Ascending aorta (tissue), 2 donors: ENCODE data around the gene COX5A. TPM values are rescaled to one million over a fixed set of nuclear protein-coding genes. Genes with fewer than 3 reads are reported as not detected.

Experiments used
- DNase-seq, 2 donors: peaks; one replicate each; pipeline ENCODE4 v3.0.0-alpha.2; 2019; ENCODE audit warnings: low spot score in 2 of 2
- H3K27ac ChIP-seq, 2 donors: fragments of 200-600 bp; sonication (generic); one replicate each; pipeline ENCODE4 v1.5.1; 2016 to 2017; ENCODE audit warnings: mild to moderate bottlenecking in 1 of 2
- H3K27me3 ChIP-seq: fragments of 200-600 bp; sonication (generic); one replicate; pipeline ENCODE4 v1.5.1; 2017
- H3K36me3 ChIP-seq, 2 donors: fragments of 200-600 bp; sonication (generic); one replicate each; pipeline ENCODE4 v1.5.1; 2016
- H3K4me1 ChIP-seq, 2 donors: fragments of 200-600 bp; sonication (generic); one replicate each; pipeline ENCODE4 v1.5.1; 2016 to 2017; ENCODE audit warnings: mild to moderate bottlenecking in 1 of 2
- H3K4me3 ChIP-seq, 2 donors: fragments of 200-600 bp; sonication (generic); one replicate each; pipeline ENCODE4 v1.5.1; 2016 to 2017; ENCODE audit warnings: mild to moderate bottlenecking in 1 of 2
- H3K9me3 ChIP-seq, 2 donors: fragments of 200-600 bp; sonication (generic); one replicate each; pipeline ENCODE4 v1.5.1; 2016
- CTCF ChIP-seq, 3 experiments: fragments of 200-600 bp in 2 of 3; fragments of 450-650 bp in 1 of 3; sonication (generic) in 2 of 3; IDR thresholded peaks; one replicate each; pipeline ENCODE4 v1.5.1; 2016 to 2019; ENCODE audit warnings: antibody characterized with exemption in 3 of 3, mild to moderate bottlenecking in 1 of 3, moderate library complexity in 1 of 3
- intact Hi-C: fragments of 100-400 bp; cut with DNase I; formaldehyde crosslinking; loops from one replicate; pipeline ENCODE4 v1.15.1; 2023
- total RNA-seq: library from RNA; depleted of rRNA; stranded (reverse); fragments of >200 nt; gene quantifications from one replicate; pipeline ENCODE4 v1.1.0, GENCODE V29; 2016

The COX5A gene
- total RNA-seq, 1 donor from 2014 or later = 83.5 TPM

DNA sequence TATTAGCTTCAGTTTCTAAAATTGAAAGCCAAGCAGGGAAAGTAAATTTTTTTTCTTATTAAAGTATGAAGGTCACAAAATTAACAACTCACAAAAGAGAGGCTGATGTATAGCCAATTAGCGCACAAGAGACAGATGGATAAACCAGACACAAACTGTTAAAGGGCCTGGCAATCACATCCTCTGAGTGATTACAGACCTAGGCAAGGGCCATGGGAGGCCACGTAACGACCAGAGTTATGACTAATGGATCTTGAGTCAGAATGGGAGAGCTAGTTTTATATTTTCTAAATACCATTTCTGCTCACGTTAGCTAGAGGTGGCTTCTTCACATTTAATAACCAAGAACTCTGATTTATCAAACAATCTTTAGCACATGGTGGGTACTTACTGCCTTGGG, 39.7 kb upstream of the COX5A start:
- no peak for TF ChIP-seq CTCF (IDR thresholded peaks at IDR 0.05)

DNA sequence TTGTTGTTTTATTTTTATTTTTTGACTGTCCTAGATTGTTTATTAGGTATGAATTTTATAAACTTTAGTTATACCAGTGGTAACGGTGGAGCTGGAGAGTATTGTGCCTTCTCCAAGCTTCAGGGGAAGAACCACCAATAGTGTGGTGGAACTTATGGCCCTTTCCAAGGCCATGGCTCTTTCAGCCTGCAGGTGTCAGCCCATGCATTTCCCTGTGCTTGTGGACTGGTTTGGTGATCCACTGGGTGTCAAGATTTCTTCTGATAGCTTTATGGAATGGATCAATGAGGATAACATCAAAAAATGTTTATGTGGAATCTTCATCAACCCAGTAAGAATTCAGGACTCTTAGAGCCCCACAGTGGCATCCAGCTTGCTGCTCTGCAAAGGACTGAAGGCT, 38.3 kb upstream of the COX5A start:
- Histone ChIP-seq H3K36me3 (no peaks in the 10 kb centered on the region), H3K27me3 (no peaks in the 10 kb centered on the region), H3K27ac (no peak overlapping the region), H3K9me3 (no peaks in the 10 kb centered on the region), H3K4me1 (no peaks in the 10 kb centered on the region), H3K4me3 (no peak overlapping the region)
- TF ChIP-seq CTCF (IDR thresholded peaks at IDR 0.05) = no peak
- intact Hi-C loops = no loop called here
- DNase-seq = no peak

More for the DNA sequence above, 39.7 kb upstream of the COX5A start:
- no peaks in the 10 kb centered on the region for H3K4me1 ChIP-seq
- no peaks in the 10 kb centered on the region for H3K36me3 ChIP-seq
- intact Hi-C loops = no loop called here
- H3K4me3 ChIP-seq = no peak overlapping the region
- DNase-seq = no peak
- H3K27me3 ChIP-seq = no peaks in the 10 kb centered on the region
- no peak overlapping the region for H3K27ac ChIP-seq
- H3K9me3 ChIP-seq = no peaks in the 10 kb centered on the region

DNA sequence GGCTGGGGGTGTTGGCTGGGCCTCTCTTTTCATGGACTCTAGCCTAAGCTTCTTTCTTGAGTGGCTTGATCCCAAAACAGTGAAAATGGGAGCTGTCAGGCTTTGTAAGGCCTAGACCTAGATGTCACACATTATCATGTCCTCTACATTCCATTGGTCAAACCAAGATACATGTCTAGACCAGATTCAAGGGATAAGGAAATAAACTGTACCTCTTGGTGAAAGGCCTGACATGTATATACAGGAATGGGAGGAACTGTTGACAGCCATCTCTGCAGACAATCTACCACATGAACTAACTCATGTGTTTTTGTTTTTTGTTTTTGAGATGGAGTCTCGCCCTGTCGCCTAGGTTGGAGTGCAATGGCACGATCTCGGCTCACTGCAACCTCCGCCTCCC, 29.8 kb upstream of the COX5A start:
- TF ChIP-seq CTCF (IDR thresholded peaks at IDR 0.05) = no peak
- no peaks in the 10 kb centered on the region for H3K36me3 ChIP-seq
- H3K9me3 ChIP-seq = no peaks in the 10 kb centered on the region
- intact Hi-C loops = no loop called here
- H3K4me1 ChIP-seq = no peaks in the 10 kb centered on the region
- no peaks in the 10 kb centered on the region for H3K27me3 ChIP-seq
- no peak overlapping the region for H3K4me3 ChIP-seq
- DNase-seq = no peak
- no peak overlapping the region for H3K27ac ChIP-seq

DNA sequence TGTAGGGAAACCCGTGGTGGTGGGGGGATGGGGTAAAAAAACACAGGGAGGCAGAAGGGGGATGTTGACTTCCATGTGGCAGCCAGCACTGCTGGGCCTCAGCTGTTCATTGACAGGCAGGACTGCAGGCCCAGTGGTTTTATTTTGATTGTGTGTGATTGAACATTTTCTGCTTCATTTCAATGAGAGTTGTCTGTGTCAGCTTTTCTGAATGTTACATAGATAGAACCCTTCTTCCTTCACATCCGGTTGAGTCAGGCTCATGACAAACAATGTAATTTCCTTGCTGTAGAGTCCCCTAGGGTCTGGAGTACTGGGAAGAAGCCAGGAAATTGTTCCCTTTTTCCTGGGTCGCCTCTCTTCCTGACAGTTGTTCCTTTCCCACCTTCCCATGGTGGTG, 26.9 kb upstream of the COX5A start:
- no peak for DNase-seq
- no peak for TF ChIP-seq CTCF (IDR thresholded peaks at IDR 0.05)
- Histone ChIP-seq H3K9me3 (no peaks in the 10 kb centered on the region), H3K36me3 (no peaks in the 10 kb centered on the region), H3K4me3 (no peak overlapping the region), H3K4me1 (no peaks in the 10 kb centered on the region), H3K27me3 (no peaks in the 10 kb centered on the region), H3K27ac (no peak overlapping the region)
- intact Hi-C loops = no loop called here

- H3K4me1 ChIP-seq = peaks cover 0 to 8% of the 10 kb centered on the region in 2 donors
- H3K36me3 ChIP-seq = no peaks in the 10 kb centered on the region
- no peak for DNase-seq
- no peak overlapping the region for H3K27ac ChIP-seq
- H3K9me3 ChIP-seq = no peaks in the 10 kb centered on the region
- no peak for TF ChIP-seq CTCF (IDR thresholded peaks at IDR 0.05)
- intact Hi-C loops = no loop called here
- H3K27me3 ChIP-seq = no peaks in the 10 kb centered on the region
- H3K4me3 ChIP-seq = no peak overlapping the region
These were observed 25.3 kb upstream of the COX5A start for GRCh38 chr15:74963213-74963612.

DNA sequence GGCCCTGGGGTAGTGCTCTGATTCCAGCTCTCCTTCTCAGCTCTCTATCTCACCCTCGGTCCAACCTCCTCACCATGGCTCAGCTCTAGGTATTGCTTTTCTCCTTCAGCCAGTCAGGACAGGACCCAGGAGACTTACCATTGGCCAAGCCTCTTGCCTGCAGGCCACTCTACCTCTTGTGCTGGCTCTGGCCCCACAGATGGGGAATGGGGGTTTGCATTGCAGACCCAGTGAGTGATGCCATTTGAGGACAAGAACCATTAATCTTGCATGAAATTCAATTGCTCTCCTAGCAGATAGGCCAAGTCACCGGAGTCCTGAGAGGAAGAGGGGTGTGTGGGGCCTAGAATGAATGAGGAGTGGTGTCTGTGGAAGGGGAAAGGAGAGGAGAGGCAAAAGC, 24.8 kb upstream of the COX5A start:
- no peak for DNase-seq
- Histone ChIP-seq H3K9me3 (no peaks in the 10 kb centered on the region), H3K27ac (no peak overlapping the region), H3K4me1 (peaks cover under 1 to 9% of the 10 kb centered on the region in 2 donors), H3K36me3 (no peaks in the 10 kb centered on the region), H3K27me3 (no peaks in the 10 kb centered on the region), H3K4me3 (no peak overlapping the region)
- TF ChIP-seq CTCF (IDR thresholded peaks at IDR 0.05) = no peak
- intact Hi-C loops = no loop called here
